ENCODE measurements around the gene RASSF3. TPM values are rescaled to one million over a fixed set of nuclear protein-coding genes. Genes with fewer than 3 reads are reported as not detected.
"Not testable (repeated sequence)": the region's sequence is repeated elsewhere in the genome, so short reads cannot be mapped to it uniquely, and the experiment has no call there.

The RASSF3 gene
- total RNA-seq, 2 experiments from 2014 or later = 118 to 127 TPM

DNA sequence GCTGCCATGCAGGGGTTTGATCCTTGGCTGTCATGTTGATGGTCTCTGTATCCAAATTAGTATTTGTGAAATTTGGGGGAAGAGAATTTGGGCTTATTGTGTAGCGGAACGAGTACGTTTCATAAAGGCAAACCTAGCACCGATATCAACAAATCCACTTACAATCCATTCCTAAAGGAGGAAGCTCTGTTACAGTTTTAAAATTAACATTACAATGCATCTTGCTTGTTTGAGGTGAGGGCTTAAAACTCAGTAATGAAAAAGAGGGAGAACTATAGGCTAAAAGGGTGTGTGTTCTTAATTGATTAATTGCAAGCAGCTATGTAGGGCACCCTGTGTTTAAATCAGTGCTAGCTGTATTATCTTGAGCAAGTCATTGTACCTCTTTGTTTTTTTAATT lies 13.7 kb downstream of the RASSF3 start:
- Histone ChIP-seq H3K36me3 (ENCODE audit: insufficient read depth, low read length) (peaks cover 5% of the 10 kb centered on the region), H3K27ac (ENCODE audit: low read depth in 1 of 2, low read length in 2 of 2) (no peak overlapping the region), H3K4me1 (ENCODE audit: insufficient read depth, low read length) (peaks cover 64% of the 10 kb centered on the region), H3K4me3 (ENCODE audit: low read length) (no peak overlapping the region), H3K27me3 (ENCODE audit: control insufficient read depth in 1 of 2, insufficient read depth in 2 of 2, low read length in 2 of 2) (no peaks in the 10 kb centered on the region), H3K9me3 (ENCODE audit: control insufficient read depth in 1 of 2, insufficient read depth in 1 of 2, low read length in 2 of 2) (no peaks in the 10 kb centered on the region)
- peak overlapping the region; percentile 81 for H3K27ac Mint-ChIP-seq
- DNase-seq (no peak), ATAC-seq (ENCODE audit: poor library complexity) (no peak)
- no peaks in the 10 kb centered on the region for H3K9me3 Mint-ChIP-seq
- peak overlapping the region; percentile 60 for H3K4me3 Mint-ChIP-seq
- intact Hi-C loops (cut with DNase I, micrococcal nuclease) = no loop called here
- ChIA-PET POLR2A (interaction anchor here (1.6 kb wide), 1 partner anchor 46 kb away, joined by 5 read pairs; no protein-coding TSS in a partner anchor), CTCF (interaction anchor here (2.0 kb wide), 1 partner anchor 74 kb away, joined by 6 read pairs; no protein-coding TSS in a partner anchor)
- peaks cover 87% of the 10 kb centered on the region for H3K4me1 Mint-ChIP-seq (ENCODE audit: low read depth)
- H3K36me3 Mint-ChIP-seq (ENCODE audit: low read depth) = peaks cover 45% of the 10 kb centered on the region
- TF ChIP-seq, protein P1, sequence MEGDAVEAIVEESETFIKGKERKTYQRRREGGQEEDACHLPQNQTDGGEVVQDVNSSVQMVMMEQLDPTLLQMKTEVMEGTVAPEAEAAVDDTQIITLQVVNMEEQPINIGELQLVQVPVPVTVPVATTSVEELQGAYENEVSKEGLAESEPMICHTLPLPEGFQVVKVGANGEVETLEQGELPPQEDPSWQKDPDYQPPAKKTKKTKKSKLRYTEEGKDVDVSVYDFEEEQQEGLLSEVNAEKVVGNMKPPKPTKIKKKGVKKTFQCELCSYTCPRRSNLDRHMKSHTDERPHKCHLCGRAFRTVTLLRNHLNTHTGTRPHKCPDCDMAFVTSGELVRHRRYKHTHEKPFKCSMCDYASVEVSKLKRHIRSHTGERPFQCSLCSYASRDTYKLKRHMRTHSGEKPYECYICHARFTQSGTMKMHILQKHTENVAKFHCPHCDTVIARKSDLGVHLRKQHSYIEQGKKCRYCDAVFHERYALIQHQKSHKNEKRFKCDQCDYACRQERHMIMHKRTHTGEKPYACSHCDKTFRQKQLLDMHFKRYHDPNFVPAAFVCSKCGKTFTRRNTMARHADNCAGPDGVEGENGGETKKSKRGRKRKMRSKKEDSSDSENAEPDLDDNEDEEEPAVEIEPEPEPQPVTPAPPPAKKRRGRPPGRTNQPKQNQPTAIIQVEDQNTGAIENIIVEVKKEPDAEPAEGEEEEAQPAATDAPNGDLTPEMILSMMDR (IDR thresholded peaks at IDR 0.05) = no peak
- H3K27me3 Mint-ChIP-seq = no peaks in the 10 kb centered on the region

DNA sequence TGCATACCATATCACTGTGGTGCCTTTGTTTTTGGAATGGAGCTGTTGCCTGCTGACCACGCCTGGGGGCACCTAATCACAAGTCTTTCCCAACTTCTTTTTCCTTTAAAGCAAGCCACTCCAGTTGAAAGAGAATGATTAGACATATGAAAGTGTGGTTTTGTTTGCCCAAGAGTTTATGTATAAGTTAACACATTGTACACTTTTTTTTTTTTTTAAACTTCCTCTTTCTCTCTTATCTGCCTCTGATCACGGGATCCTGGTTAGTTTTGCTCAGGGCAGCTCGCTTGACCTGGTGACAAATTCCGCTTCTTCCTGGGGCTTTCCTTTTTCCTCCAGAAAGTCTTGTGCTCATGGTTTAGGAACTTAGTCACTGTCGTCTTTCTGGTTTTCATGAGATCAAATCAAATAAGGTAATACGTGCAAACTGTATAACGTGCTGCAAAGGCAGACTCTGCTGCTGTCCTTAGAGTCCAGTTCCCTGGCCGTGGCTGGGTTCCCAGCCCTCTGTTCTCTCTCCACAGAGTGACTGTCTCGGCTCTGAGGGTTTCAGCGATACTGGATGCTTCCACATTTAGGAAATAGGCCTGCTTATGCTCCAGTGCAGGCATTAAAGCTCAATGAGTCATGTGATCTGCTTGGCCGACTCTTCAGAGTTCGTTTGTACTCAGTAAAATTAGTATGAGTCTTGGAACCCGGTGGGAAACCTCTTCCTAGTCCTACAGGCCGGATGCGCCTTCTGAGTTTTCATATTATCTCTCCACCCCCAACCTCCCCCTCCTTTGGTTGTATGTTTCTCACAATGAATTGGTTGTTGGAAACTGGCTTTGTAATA lies 15.2 kb downstream of the RASSF3 start:
- Histone ChIP-seq H3K27me3 (ENCODE audit: control insufficient read depth in 1 of 2, insufficient read depth in 2 of 2, low read length in 2 of 2) (no peaks in the 10 kb centered on the region), H3K4me1 (ENCODE audit: insufficient read depth, low read length) (peaks cover 68% of the 10 kb centered on the region), H3K9me3 (ENCODE audit: control insufficient read depth in 1 of 2, insufficient read depth in 1 of 2, low read length in 2 of 2) (no peaks in the 10 kb centered on the region), H3K27ac (ENCODE audit: low read depth in 1 of 2, low read length in 2 of 2) (peak overlapping the region; percentile 32 to 71), H3K4me3 (ENCODE audit: low read length) (peak overlapping the region; percentile 38), H3K36me3 (ENCODE audit: insufficient read depth, low read length) (peaks cover 16% of the 10 kb centered on the region)
- Mint-ChIP-seq H3K4me3 (peak overlapping the region; percentile 87), H3K9me3 (no peaks in the 10 kb centered on the region), H3K27ac (peak overlapping the region; percentile 81), H3K36me3 (ENCODE audit: low read depth) (peaks cover 42% of the 10 kb centered on the region), H3K4me1 (ENCODE audit: low read depth) (peaks cover 78% of the 10 kb centered on the region), H3K27me3 (no peaks in the 10 kb centered on the region)
- intact Hi-C loops (cut with DNase I, micrococcal nuclease) = no loop called here
- DNase-seq (peak in 4 of 14 experiments; percentile 38 to 80 (median 58)), ATAC-seq (ENCODE audit: poor library complexity) (peak; percentile 68)
- POLR2A ChIA-PET = interaction anchor here (0.6 to 1.6 kb wide), 8 partner anchors 9 to 105 kb away, joined by 3 to 5 read pairs (median 4); no protein-coding TSS in a partner anchor
- TF ChIP-seq, protein P1 (IDR thresholded peaks at IDR 0.05) = no peak
- CTCF ChIA-PET = interaction anchor here (0.7 to 2.0 kb wide), 7 partner anchors 8 to 76 kb away, joined by 3 to 6 read pairs (median 3); no protein-coding TSS in a partner anchor

DNA sequence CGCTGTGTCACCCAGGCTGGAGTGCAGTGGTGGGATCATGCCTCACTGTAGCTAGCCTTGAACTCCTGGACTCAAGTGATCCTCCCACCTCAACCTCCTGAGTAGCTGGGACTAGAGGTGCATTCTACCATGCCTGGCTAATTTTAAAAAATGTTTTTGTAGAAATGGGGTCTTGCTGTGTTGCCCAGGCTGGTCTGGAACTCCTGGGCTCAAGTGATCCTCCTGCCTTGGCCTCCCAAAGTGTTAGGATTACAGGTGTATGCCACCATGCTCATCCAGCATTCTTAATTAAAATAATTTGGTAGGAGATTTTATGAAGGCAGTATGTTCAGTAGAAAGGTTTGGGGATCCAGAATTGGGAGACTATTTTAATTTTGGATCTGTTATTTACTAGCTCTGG lies 16.3 kb downstream of the RASSF3 start:
- intact Hi-C loops (cut with DNase I, micrococcal nuclease); H3K4me3 ChIP-seq (ENCODE audit: low read length): not testable (repeated sequence)
- peaks cover 80% of the 10 kb centered on the region for H3K4me1 Mint-ChIP-seq (ENCODE audit: low read depth)

More for the DNA sequence above, 16.3 kb downstream of the RASSF3 start:
- Histone ChIP-seq H3K36me3 (ENCODE audit: insufficient read depth, low read length) (peaks cover 26% of the 10 kb centered on the region), H3K4me1 (ENCODE audit: insufficient read depth, low read length) (peaks cover 72% of the 10 kb centered on the region)
- Mint-ChIP-seq H3K4me3 (peak overlapping the region; percentile 72), H3K27ac (peak overlapping the region; percentile 71), H3K36me3 (ENCODE audit: low read depth) (peaks cover 52% of the 10 kb centered on the region)
- DNase-seq; H3K9me3 ChIP-seq (ENCODE audit: control insufficient read depth in 1 of 2, insufficient read depth in 1 of 2, low read length in 2 of 2); H3K27me3 ChIP-seq (ENCODE audit: control insufficient read depth in 1 of 2, insufficient read depth in 2 of 2, low read length in 2 of 2); ATAC-seq (ENCODE audit: poor library complexity); H3K9me3 Mint-ChIP-seq; H3K27me3 Mint-ChIP-seq; H3K27ac ChIP-seq (ENCODE audit: low read depth in 1 of 2, low read length in 2 of 2): not testable (repeated sequence)
- ChIA-PET CTCF (interaction anchor here (1.2 to 1.7 kb wide), 3 partner anchors 16 to 77 kb away, joined by 3 to 6 read pairs (median 3); no protein-coding TSS in a partner anchor), POLR2A (interaction anchor here (0.8 to 1.5 kb wide), 6 partner anchors 14 to 55 kb away, joined by 3 to 14 read pairs (median 4); partner anchors contain the start of gene RASSF3)
